Fibroblast of the aortic adventitia (primary cell): ENCODE results near the gene LMO1. TPM values are rescaled to one million over a fixed set of nuclear protein-coding genes. Genes with fewer than 3 reads are reported as not detected.

Source experiments
- DNase-seq: peaks from one replicate; pipeline ENCODE4 v3.0.0-alpha.2; 2010; ENCODE audit warnings: low read depth
- H3K4me3 ChIP-seq: 2 replicates; pipeline ENCODE4 v1.5.1; 2011; ENCODE audit warnings: low read depth, mild to moderate bottlenecking, control low read depth, low read length, moderate library complexity
- CTCF ChIP-seq: IDR thresholded peaks from 2 replicates; pipeline ENCODE4 v1.5.1; 2011; ENCODE audit warnings: mild to moderate bottlenecking, low read length, control low read depth, inconsistent platforms; ENCODE audit not compliant: insufficient read depth
- total RNA-seq: library from RNA; depleted of rRNA; stranded (reverse); fragments of >200 nt; gene quantifications from 2 replicates; pipeline ENCODE4 v1.2.3, GENCODE V29; 2012; ENCODE audit warnings: low replicate concordance

LMO1 gene
- total RNA-seq, 1 donor, result not detected

GRCh38 chr11:8271106-8271886 is 7.6 kb upstream of the LMO1 start:
- no peak overlapping the region for H3K4me3 ChIP-seq
- no peak for DNase-seq
- no peak for TF ChIP-seq CTCF

- TF ChIP-seq CTCF, result no peak
- DNase-seq, result no peak
- H3K4me3 ChIP-seq, result no peak overlapping the region
Observed at GRCh38 chr11:8269636-8270035, 6.0 kb upstream of the LMO1 start.

GRCh38 chr11:8268530-8269400 is 5.1 kb upstream of the LMO1 start:
- no peak for DNase-seq
- H3K4me3 ChIP-seq, result no peak overlapping the region

GRCh38 chr11:8267831-8268529 is 4.3 kb upstream of the LMO1 start:
- no peak for DNase-seq
- H3K4me3 ChIP-seq, result peak overlapping the region; percentile 9
- TF ChIP-seq CTCF, result no peak

More at GRCh38 chr11:8268530-8269400, 5.1 kb upstream of the LMO1 start:
- no peak for TF ChIP-seq CTCF

GRCh38 chr11:8267280-8267679 is 3.6 kb upstream of the LMO1 start:
- H3K4me3 ChIP-seq, result no peak overlapping the region
- DNase-seq, result no peak
- no peak for TF ChIP-seq CTCF
